ENCODE measurements around the gene DTNA. TPM values are rescaled to one million over a fixed set of nuclear protein-coding genes. Genes with fewer than 3 reads are reported as not detected.

Gene DTNA
- polyA plus RNA-seq, 3 donors, result 10.7 to 21.1 (median 15.2) TPM

- no peak overlapping the region for H3K27ac ChIP-seq (ENCODE audit: low read depth, low read length)
- WGBS, 3 donors, result 95 to 98% (median 96%) methylated on average over 1 of the region's 1 CpG
Measured at GRCh38 chr18:34938090-34938489, 228.0 kb downstream of the DTNA start.

Measured in adipose tissue (tissue), 3 donors.